Natural killer cell (primary cell): ENCODE data around the gene LACTBL1. TPM values are rescaled to one million over a fixed set of nuclear protein-coding genes. Genes with fewer than 3 reads are reported as not detected.
"Not testable (repeated sequence)": the region's sequence is repeated elsewhere in the genome, so short reads cannot be mapped to it uniquely, and the experiment has no call there.

Source experiments
- ATAC-seq, 3 donors: fragments of 150-1000 bp in 2 of 3; fragments of 200-7000 bp in 1 of 3; cut with Tn5 transposase; 1 replicate in 1 of 3; 2 replicates in 2 of 3; pipeline ENCODE4 v1.10.0; 2021; ENCODE audit warnings: mild to moderate bottlenecking in 2 of 3, moderate library complexity in 2 of 3
- DNase-seq, 2 donors: peaks; one replicate each; pipeline versions ENCODE4 v3.0.0 to v3.0.0-alpha.2; 2013 to 2021; ENCODE audit warnings: mixed read lengths in 1 of 2
- H3K27ac ChIP-seq: one replicate; pipeline ENCODE4 v1.5.1; 2013; ENCODE audit warnings: mild to moderate bottlenecking, low read length
- H3K27me3 ChIP-seq: one replicate; pipeline ENCODE4 v1.6.1; 2013; ENCODE audit warnings: low read length; ENCODE audit not compliant: control insufficient read depth, insufficient read depth
- H3K36me3 ChIP-seq: one replicate; pipeline ENCODE4 v1.6.1; 2013; ENCODE audit warnings: low read length; ENCODE audit not compliant: control insufficient read depth, insufficient read depth
- H3K4me1 ChIP-seq: one replicate; pipeline ENCODE4 v1.6.1; 2013; ENCODE audit warnings: low read length; ENCODE audit not compliant: control insufficient read depth, insufficient read depth
- H3K4me3 ChIP-seq: one replicate; pipeline ENCODE4 v1.5.1; 2013; ENCODE audit warnings: low read length
- H3K9me3 ChIP-seq: one replicate; pipeline ENCODE4 v1.6.1; 2013; ENCODE audit warnings: low read length; ENCODE audit not compliant: control insufficient read depth, insufficient read depth
- H3K27ac Mint-ChIP-seq, 2 donors: one replicate each; pipeline ENCODE4 v1.8.0; 2022; ENCODE audit warnings: mild to moderate bottlenecking in 2 of 2, mixed read lengths in 2 of 2, moderate library complexity in 1 of 2
- H3K27me3 Mint-ChIP-seq, 2 donors: one replicate each; pipeline ENCODE4 v1.8.0; 2022; ENCODE audit warnings: low read depth in 2 of 2, mixed read lengths in 2 of 2
- H3K36me3 Mint-ChIP-seq: one replicate; pipeline ENCODE4 v1.8.0; 2022; ENCODE audit warnings: mixed read lengths
- H3K4me1 Mint-ChIP-seq, 2 donors: one replicate each; pipeline ENCODE4 v1.8.0; 2022; ENCODE audit warnings: mixed read lengths in 2 of 2
- H3K4me3 Mint-ChIP-seq: one replicate; pipeline ENCODE4 v1.8.0; 2022; ENCODE audit warnings: mild to moderate bottlenecking, moderate library complexity, mixed read lengths
- H3K9me3 Mint-ChIP-seq, 2 donors: one replicate each; pipeline ENCODE4 v1.8.0; 2022; ENCODE audit warnings: mixed read lengths in 2 of 2
- WGBS: methylation state at CpG from one replicate; pipeline ENCODE4 v1.1.7; 2013; ENCODE audit warnings: missing lambda C conversion rate; ENCODE audit not compliant: insufficient coverage; 5-methylcytosine and 5-hydroxymethylcytosine counted together
- intact Hi-C: fragments of 100-400 bp; cut with micrococcal nuclease; formaldehyde crosslinking; loops from one replicate; pipeline ENCODE4 v1.14.2; 2022
- total RNA-seq, 4 donors: library from RNA; stranded (reverse); fragments of 120-200 nt in 1 of 4; gene quantifications; one replicate each; pipeline versions ENCODE4 v1.2.3 to v1.2.4, GENCODE V29; 2013 to 2022
- TF ChIP-seq, protein P1 (sequence below): fragments of 200-600 bp; IDR thresholded peaks from one replicate; pipeline ENCODE4 v1.8.0; 2022; ENCODE audit warnings: antibody characterized with exemption

Gene LACTBL1
- total RNA-seq, 3 donors from 2014 or later (not counting 1 experiment from before 2014, with no cell fraction given), result not detected

DNA sequence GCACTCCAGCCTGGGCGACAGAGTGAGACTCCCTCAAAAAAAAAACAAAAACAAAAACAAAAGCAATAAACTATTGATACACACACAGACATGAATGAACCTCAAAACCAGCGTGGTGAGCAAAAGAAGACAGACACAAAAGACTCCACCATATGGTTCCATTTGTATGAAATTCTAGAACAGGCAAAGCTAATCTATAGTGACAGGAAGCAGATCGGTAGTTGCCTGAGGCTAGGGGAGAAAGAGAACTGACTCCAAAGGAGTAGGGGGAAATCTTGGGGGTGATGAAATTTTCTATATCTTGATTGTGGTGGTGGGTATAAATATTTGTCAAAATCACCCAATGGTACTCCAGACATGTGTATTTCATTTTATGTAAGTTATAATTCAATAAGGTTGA, 20.9 kb downstream of the LACTBL1 start:
- intact Hi-C loops, result no loop called here
- no peaks in the 10 kb centered on the region for H3K36me3 Mint-ChIP-seq
- no peaks in the 10 kb centered on the region for H3K36me3 ChIP-seq
- H3K9me3 Mint-ChIP-seq, result no peaks in the 10 kb centered on the region
- no peak overlapping the region for H3K27ac Mint-ChIP-seq
- no peak for ATAC-seq
- 79% methylated on average over 2 of the region's 3 CpGs for WGBS
- H3K27me3 ChIP-seq, result peaks cover 2% of the 10 kb centered on the region
- H3K4me3 ChIP-seq, result no peak overlapping the region
- no peaks in the 10 kb centered on the region for H3K9me3 ChIP-seq
- H3K27ac ChIP-seq, result no peak overlapping the region
- TF ChIP-seq, protein P1, sequence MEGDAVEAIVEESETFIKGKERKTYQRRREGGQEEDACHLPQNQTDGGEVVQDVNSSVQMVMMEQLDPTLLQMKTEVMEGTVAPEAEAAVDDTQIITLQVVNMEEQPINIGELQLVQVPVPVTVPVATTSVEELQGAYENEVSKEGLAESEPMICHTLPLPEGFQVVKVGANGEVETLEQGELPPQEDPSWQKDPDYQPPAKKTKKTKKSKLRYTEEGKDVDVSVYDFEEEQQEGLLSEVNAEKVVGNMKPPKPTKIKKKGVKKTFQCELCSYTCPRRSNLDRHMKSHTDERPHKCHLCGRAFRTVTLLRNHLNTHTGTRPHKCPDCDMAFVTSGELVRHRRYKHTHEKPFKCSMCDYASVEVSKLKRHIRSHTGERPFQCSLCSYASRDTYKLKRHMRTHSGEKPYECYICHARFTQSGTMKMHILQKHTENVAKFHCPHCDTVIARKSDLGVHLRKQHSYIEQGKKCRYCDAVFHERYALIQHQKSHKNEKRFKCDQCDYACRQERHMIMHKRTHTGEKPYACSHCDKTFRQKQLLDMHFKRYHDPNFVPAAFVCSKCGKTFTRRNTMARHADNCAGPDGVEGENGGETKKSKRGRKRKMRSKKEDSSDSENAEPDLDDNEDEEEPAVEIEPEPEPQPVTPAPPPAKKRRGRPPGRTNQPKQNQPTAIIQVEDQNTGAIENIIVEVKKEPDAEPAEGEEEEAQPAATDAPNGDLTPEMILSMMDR, result no peak
- H3K4me1 ChIP-seq, result no peaks in the 10 kb centered on the region
- no peaks in the 10 kb centered on the region for H3K4me1 Mint-ChIP-seq
- no peak overlapping the region for H3K4me3 Mint-ChIP-seq
- H3K27me3 Mint-ChIP-seq, result peaks cover 15 to 34% of the 10 kb centered on the region in 2 donors
- DNase-seq, result no peak

DNA sequence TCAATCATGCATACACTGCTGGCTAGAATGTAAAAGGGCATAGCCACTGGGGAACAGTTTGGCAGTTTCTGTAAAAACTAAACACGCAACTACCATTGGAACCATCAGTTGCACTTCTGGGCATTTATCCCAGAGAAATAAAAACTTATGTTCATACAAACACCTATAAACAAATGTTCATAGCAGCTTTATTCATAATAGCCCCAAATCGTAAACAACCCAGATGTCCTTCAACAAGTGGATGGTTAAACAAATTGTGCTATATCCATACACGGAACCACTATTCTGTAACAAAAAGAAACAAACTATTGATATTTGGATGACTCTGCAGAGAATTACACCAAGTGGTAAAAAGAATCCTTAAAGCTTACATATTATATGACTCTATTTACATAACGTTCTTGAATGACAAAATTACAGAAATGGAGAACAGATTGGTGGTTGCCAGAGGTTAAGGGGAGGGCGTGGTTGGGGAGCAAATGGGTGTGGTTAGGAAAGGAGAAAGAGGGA, 22.8 kb downstream of the LACTBL1 start:
- no peak overlapping the region for H3K27ac Mint-ChIP-seq
- H3K36me3 Mint-ChIP-seq, result no peaks in the 10 kb centered on the region
- ATAC-seq, result no peak
- H3K9me3 Mint-ChIP-seq, result no peaks in the 10 kb centered on the region
- intact Hi-C loops, result no loop called here
- H3K4me1 Mint-ChIP-seq, result no peaks in the 10 kb centered on the region
- Histone ChIP-seq H3K27ac (no peak overlapping the region), H3K36me3 (no peaks in the 10 kb centered on the region), H3K27me3 (peaks cover 2% of the 10 kb centered on the region), H3K4me3 (no peak overlapping the region), H3K4me1 (no peaks in the 10 kb centered on the region), H3K9me3 (no peaks in the 10 kb centered on the region)
- H3K4me3 Mint-ChIP-seq, result no peak overlapping the region
- H3K27me3 Mint-ChIP-seq, result peaks cover 15 to 34% of the 10 kb centered on the region in 2 donors
- no peak for DNase-seq
- TF ChIP-seq, protein P1, result no peak
- WGBS, result 88% methylated on average over 2 of the region's 5 CpGs

DNA sequence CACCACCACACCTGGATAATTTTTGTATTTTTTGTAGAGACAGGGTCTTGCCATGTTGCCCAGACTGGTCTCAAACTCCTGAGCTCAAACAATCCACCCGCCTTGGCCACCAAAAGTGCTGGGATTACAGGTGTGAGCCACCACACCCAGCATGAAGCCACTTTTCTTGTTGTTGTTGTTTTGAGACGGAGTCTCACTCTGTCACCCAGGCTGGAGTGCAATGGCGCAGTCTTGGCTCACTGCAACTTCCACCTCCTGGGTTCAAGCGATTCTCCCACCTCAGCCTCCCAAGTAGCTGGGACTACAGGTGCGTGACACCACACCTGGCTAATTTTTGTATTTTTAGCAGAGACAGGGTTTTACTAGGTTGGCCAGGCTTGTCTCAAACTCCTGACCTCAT, 27.5 kb downstream of the LACTBL1 start:
- WGBS, result 84% methylated on average over 5 of the region's 5 CpGs
- H3K4me1 Mint-ChIP-seq, H3K9me3 Mint-ChIP-seq, H3K4me3 ChIP-seq, H3K36me3 ChIP-seq, H3K4me1 ChIP-seq, H3K27me3 ChIP-seq, DNase-seq, ATAC-seq, H3K27ac Mint-ChIP-seq, H3K27ac ChIP-seq, H3K4me3 Mint-ChIP-seq, intact Hi-C loops, H3K36me3 Mint-ChIP-seq: not testable (repeated sequence)
- peaks cover 12 to 39% of the 10 kb centered on the region in 2 donors for H3K27me3 Mint-ChIP-seq
- peaks cover 10% of the 10 kb centered on the region for H3K9me3 ChIP-seq

DNA sequence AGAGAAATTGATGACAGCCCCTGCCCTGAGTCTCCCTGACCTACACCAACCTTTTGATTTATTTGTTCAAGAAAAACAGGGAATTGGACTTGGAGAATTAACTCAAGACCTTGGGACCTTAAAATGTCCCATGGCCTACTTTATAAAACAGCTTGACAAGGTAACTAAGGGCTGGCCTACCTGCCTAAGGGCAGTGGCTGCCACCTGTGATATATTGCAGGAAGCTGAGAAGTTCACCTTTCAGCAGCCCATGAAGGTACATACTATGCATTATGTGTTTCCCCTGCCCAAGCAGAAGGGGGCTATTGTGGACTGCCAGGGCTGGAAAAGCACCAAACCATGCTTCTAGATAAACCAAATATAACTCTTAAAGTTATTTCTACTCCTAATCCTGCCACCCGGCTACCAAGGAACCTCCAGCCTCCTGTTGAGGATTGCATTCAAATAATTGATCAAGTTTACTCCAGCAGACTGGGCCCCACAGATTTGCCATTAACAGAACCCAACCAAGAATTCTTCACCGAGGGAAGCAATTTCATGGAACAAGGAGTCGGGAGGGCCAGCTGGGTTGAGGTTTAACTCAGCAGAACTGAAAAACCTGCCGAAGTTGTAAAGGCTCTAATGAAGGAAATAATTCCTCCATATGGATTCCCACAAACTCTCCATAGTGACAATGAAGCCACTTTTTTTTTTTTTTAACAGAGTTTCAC, 28.2 kb downstream of the LACTBL1 start:
- H3K36me3 ChIP-seq, result no peaks in the 10 kb centered on the region
- Mint-ChIP-seq H3K9me3 (peaks cover 5% of the 10 kb centered on the region in 2 donors), H3K27ac (no peak overlapping the region), H3K4me3 (no peak overlapping the region), H3K36me3 (peaks cover 8% of the 10 kb centered on the region), H3K4me1 (no peaks in the 10 kb centered on the region), H3K27me3 (peaks cover 12 to 38% of the 10 kb centered on the region in 2 donors)
- intact Hi-C loops, result no loop called here
- H3K4me1 ChIP-seq, result no peaks in the 10 kb centered on the region
- no peak for ATAC-seq
- H3K27me3 ChIP-seq, result no peaks in the 10 kb centered on the region
- H3K9me3 ChIP-seq, result peaks cover 13% of the 10 kb centered on the region
- TF ChIP-seq, protein P1, result no peak
- no peak overlapping the region for H3K4me3 ChIP-seq
- no peak for DNase-seq
- no peak overlapping the region for H3K27ac ChIP-seq
- WGBS, result 88% methylated on average over 4 of the region's 4 CpGs
